HEK293 (cell line): Measurements from ENCODE around the gene SELPLG.

Experiments
- CTCF ChIP-seq: fragments of 450-650 bp; formaldehyde crosslinking; IDR thresholded peaks from 2 replicates; pipeline ENCODE4 v1.5.1; 2016; ENCODE audit warnings: missing biosample characterization, missing genetic modification characterization
- KLF7 ChIP-seq: fragments of 450-650 bp; formaldehyde crosslinking; IDR thresholded peaks from 2 replicates; pipeline ENCODE4 v1.5.1; 2016; ENCODE audit warnings: missing biosample characterization, missing genetic modification characterization, borderline replicate concordance
- YY1 ChIP-seq: fragments of 450-650 bp; formaldehyde crosslinking; IDR thresholded peaks from 2 replicates; pipeline ENCODE4 v1.5.1; 2018; ENCODE audit warnings: missing biosample characterization, missing genetic modification characterization
- ZNF184 ChIP-seq: fragments of 450-650 bp; IDR thresholded peaks from 2 replicates; pipeline ENCODE4 v1.5.1; 2018; ENCODE audit warnings: missing biosample characterization, mild to moderate bottlenecking, missing genetic modification characterization
- ZNF830 ChIP-seq: fragments of 450-650 bp; IDR thresholded peaks from 2 replicates; pipeline ENCODE4 v1.5.0; 2018; ENCODE audit warnings: missing biosample characterization, missing genetic modification characterization, low read depth, mild to moderate bottlenecking, moderate library complexity

GRCh38 chr12:108620236-108620879, 13.3 kb downstream of the SELPLG start:
- no peak for TF ChIP-seq ZNF830 (tag by site-specific recombination)
- no peak for TF ChIP-seq CTCF
- TF ChIP-seq KLF7 (tag by site-specific recombination), result no peak
- no peak for TF ChIP-seq ZNF184 (tag by site-specific recombination)
- TF ChIP-seq YY1 (tag by site-specific recombination), result no peak
